HepG2 (cell line): ENCODE results near the gene AP1AR. TPM values are rescaled to one million over a fixed set of nuclear protein-coding genes. Genes with fewer than 3 reads are reported as not detected.

Source experiments
- CEBPZ ChIP-seq: IDR thresholded peaks from 2 replicates; pipeline ENCODE4 v1.6.1; 2012; ENCODE audit warnings: low read length, improper control_type of control experiment
- GABPA ChIP-seq, 2 experiments: IDR thresholded peaks; 2 replicates each; pipeline ENCODE4 v1.6.1; 2011 to 2016; ENCODE audit warnings: low read depth in 2 of 2, low read length in 1 of 2, missing biosample characterization in 1 of 2, missing genetic modification characterization in 1 of 2
- KDM3A ChIP-seq: IDR thresholded peaks from 2 replicates; pipeline ENCODE4 v1.6.1; 2018; ENCODE audit warnings: low read depth, missing compliant biosample characterization
- MBD4 ChIP-seq: IDR thresholded peaks from 2 replicates; pipeline ENCODE4 v1.6.1; 2012; ENCODE audit warnings: low read length, inconsistent platforms, borderline replicate concordance
- TCF7 ChIP-seq: sonication (generic); IDR thresholded peaks from 2 replicates; pipeline ENCODE4 v1.6.1; 2016; ENCODE audit warnings: antibody characterized with exemption, low read depth
- TOPORS ChIP-seq: sonication (generic); formaldehyde crosslinking; IDR thresholded peaks from 2 replicates; pipeline ENCODE4 v1.8.0; 2023; ENCODE audit warnings: mild to moderate bottlenecking, missing genetic modification reagents
- ZFP91 ChIP-seq: sonication (generic); formaldehyde crosslinking; IDR thresholded peaks from 2 replicates; pipeline ENCODE4 v1.9.0; 2022; ENCODE audit warnings: missing genetic modification reagents, mild to moderate bottlenecking, borderline replicate concordance
- ZNF343 ChIP-seq: sonication (generic); formaldehyde crosslinking; IDR thresholded peaks from 2 replicates; pipeline ENCODE4 v1.4.0; 2020; ENCODE audit warnings: mild to moderate bottlenecking, missing genetic modification reagents
- polyA plus RNA-seq, 8 experiments: library from polyadenylated mRNA; depleted of rRNA in 3 of 8; stranded (reverse) in 7 of 8; unstranded in 1 of 8; fragments of >200 nt; fragmentation: Illumina TruSeq in 4 of 8; extraction: Trizol in 4 of 8; gene quantifications; 2 replicates each; pipeline versions ENCODE4 v1.2.1 to v1.2.3, GENCODE V29; 2011 to 2016; ENCODE audit warnings: low read depth in 4 of 8, missing spikeins in 1 of 8, mixed read lengths in 1 of 8; ENCODE audit not compliant: insufficient read depth in 1 of 8
- total RNA-seq, 5 experiments: library from RNA; depleted of rRNA; stranded (reverse); fragments of >200 nt; fragmentation: Illumina TruSeq; extraction: Trizol; gene quantifications; 2 replicates each; pipeline ENCODE4 v1.2.3, GENCODE V29; 2016; ENCODE audit warnings: low read depth in 1 of 5
- TF ChIP-seq, protein P1 (sequence below): fragments of 450-650 bp; IDR thresholded peaks from 2 replicates; pipeline ENCODE4 v1.6.1; 2017; ENCODE audit warnings: mild to moderate bottlenecking

Gene AP1AR
- total and polyA plus RNA-seq, 2 of the 13 experiments (the other 11 are each of a cell fraction or from before 2014, with no cell fraction given) = 24.9 to 39.9 TPM

DNA sequence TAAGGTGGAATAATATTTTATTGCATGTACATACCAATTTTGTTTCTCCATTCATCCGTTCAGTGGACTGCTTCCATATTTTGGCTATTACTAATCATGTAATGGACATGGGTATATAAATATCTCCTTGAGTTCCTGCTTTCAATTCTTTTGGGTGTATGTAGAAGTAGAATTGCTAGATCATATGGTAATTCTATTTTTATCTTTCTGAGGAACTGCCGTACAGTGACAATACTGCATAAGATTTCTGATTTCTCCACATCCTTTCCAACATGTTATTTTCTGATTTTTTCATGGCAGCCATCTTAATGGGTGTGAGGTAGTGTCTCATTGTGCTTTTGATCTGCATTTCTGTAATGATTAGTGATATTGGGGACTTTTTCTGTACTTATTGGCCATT is 84.8 kb downstream of the AP1AR start (continued):
- no peak for TF ChIP-seq ZNF343 (CRISPR knock-in tag)
- TF ChIP-seq TCF7 = no peak
- no peak for TF ChIP-seq TOPORS
- TF ChIP-seq KDM3A (CRISPR knock-in tag) = no peak
- TF ChIP-seq GABPA (IDR thresholded peaks at IDR 0.05; ENCODE audit: low read depth, low read length) = no peak
- no peak for TF ChIP-seq GABPA (CRISPR knock-in tag; IDR thresholded peaks at IDR 0.05; ENCODE audit: low read depth)
- TF ChIP-seq ZFP91 (CRISPR knock-in tag) = no peak
- TF ChIP-seq MBD4 = no peak
- TF ChIP-seq, protein P1, sequence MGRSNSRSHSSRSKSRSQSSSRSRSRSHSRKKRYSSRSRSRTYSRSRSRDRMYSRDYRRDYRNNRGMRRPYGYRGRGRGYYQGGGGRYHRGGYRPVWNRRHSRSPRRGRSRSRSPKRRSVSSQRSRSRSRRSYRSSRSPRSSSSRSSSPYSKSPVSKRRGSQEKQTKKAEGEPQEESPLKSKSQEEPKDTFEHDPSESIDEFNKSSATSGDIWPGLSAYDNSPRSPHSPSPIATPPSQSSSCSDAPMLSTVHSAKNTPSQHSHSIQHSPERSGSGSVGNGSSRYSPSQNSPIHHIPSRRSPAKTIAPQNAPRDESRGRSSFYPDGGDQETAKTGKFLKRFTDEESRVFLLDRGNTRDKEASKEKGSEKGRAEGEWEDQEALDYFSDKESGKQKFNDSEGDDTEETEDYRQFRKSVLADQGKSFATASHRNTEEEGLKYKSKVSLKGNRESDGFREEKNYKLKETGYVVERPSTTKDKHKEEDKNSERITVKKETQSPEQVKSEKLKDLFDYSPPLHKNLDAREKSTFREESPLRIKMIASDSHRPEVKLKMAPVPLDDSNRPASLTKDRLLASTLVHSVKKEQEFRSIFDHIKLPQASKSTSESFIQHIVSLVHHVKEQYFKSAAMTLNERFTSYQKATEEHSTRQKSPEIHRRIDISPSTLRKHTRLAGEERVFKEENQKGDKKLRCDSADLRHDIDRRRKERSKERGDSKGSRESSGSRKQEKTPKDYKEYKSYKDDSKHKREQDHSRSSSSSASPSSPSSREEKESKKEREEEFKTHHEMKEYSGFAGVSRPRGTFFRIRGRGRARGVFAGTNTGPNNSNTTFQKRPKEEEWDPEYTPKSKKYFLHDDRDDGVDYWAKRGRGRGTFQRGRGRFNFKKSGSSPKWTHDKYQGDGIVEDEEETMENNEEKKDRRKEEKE = no peak
- no peak for TF ChIP-seq CEBPZ
